ENCODE measurements around the gene OR4K1. TPM values are rescaled to one million over a fixed set of nuclear protein-coding genes. Genes with fewer than 3 reads are reported as not detected.

Gene OR4K1
- total RNA-seq, 6 experiments from 2014 or later: not detected

GRCh38 chr14:19975291-19975690 lies 44.6 kb downstream of the OR4K1 start, which contains the start of gene OR4K15:
TSS of gene OR4K15 (plus strand) at chr14:19975591. CDS start at chr14:19975591, 0 bp downstream.
- 71% methylated on average over 3 of the region's 3 CpGs for WGBS (ENCODE audit: insufficient coverage, low coverage, low lambda C conversion rate, missing lambda C conversion rate)
- no peak for ATAC-seq
- Histone ChIP-seq H3K4me1 (no peaks in the 10 kb centered on the region), H3K9me3 (no peaks in the 10 kb centered on the region), H3K36me3 (no peaks in the 10 kb centered on the region), H3K27ac (no peak within 1 kb of the TSS), H3K27me3 (no peaks in the 10 kb centered on the region), H3K4me3 (no peak within 1 kb of the TSS)
- intact Hi-C loops (cut with DNase I): no loop called here
- no peak for TF ChIP-seq POLR2A (IDR thresholded peaks at IDR 0.05)
- no peak for TF ChIP-seq CTCF (IDR thresholded peaks at IDR 0.05)
- DNase-seq: no peak

Other genes starting within 250 kb of the OR4K1 start
- gene OR11H2, start 217.0 kb upstream of the OR4K1 start, total RNA-seq: not detected
- not detected for gene OR4Q3, start 187.3 kb upstream of the OR4K1 start, total RNA-seq
- not detected for gene OR4M1, start 157.4 kb upstream of the OR4K1 start, total RNA-seq
- gene OR4N2, start 127.1 kb upstream of the OR4K1 start, total RNA-seq: not detected
- not detected for gene OR4K2, start 55.8 kb upstream of the OR4K1 start, total RNA-seq
- gene OR4K5, start 10.3 kb upstream of the OR4K1 start, total RNA-seq: not detected
- gene OR4K15, start 44.7 kb downstream of the OR4K1 start, total RNA-seq: not detected
- gene OR4Q2, start 71.2 kb downstream of the OR4K1 start, total RNA-seq: not detected
- not detected for gene OR4K14, start 88.4 kb downstream of the OR4K1 start, total RNA-seq
- not detected for gene OR4K13, start 105.1 kb downstream of the OR4K1 start, total RNA-seq
- not detected for gene OR4L1, start 129.1 kb downstream of the OR4K1 start, total RNA-seq
- not detected for gene OR4K17, start 179.8 kb downstream of the OR4K1 start, total RNA-seq
- not detected for gene OR4N5, start 207.9 kb downstream of the OR4K1 start, total RNA-seq

Data from right lobe of liver (tissue), 6 donors.